Stimulated activated CD4-positive, alpha-beta T cell treated with anti-CD3 and anti-CD28 coated beads, TNF-alpha, amount 100 ng/mL, for 1 hour (primary cell): ENCODE data around the gene CDYL.

Source experiments
- DNase-seq, 3 donors: peaks; one replicate each; pipeline ENCODE4 v3.0.0-alpha.2; 2020; ENCODE audit warnings: low read depth in 3 of 3, low spot score in 1 of 3

CDYL gene

DNA sequence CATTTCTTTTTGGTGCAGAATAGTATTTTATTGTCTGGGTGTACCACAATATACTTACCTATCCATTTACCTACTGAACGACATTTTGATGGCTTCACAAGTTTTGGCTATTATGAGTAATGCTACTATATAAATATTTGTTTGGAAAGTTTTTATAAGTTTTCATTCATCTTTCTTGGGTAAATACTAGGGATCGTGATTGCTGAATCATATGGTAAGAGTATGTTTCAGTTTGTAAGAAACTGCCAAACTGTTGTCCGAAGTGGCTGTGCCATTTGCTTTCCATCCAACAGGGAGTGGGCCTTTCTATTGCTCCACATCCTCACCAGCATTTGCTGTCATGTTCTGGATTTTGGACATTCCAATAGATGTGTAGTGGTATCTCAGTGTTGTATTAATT, 104.2 kb downstream of the CDYL start:
- DNase-seq = no peak

DNA sequence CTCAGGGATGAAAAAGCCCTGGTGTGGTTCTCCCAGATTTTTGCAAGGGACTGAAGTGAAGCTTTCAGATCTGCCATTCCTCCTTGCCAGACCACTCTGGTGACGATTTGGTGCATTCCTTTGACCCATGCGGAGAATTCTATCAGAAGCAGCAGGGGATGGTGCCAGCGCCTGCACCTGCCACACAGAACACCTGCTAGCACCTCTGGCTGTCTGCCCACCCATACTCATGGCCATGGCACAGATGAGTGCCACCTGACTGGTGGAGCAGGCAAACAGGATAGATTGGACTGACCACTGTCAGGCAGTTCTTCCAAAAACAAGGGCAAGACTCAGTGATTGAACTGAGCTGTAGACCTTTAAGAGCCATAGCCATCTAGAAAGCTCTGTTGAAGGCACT, 107.1 kb downstream of the CDYL start:
- no peak for DNase-seq

DNA sequence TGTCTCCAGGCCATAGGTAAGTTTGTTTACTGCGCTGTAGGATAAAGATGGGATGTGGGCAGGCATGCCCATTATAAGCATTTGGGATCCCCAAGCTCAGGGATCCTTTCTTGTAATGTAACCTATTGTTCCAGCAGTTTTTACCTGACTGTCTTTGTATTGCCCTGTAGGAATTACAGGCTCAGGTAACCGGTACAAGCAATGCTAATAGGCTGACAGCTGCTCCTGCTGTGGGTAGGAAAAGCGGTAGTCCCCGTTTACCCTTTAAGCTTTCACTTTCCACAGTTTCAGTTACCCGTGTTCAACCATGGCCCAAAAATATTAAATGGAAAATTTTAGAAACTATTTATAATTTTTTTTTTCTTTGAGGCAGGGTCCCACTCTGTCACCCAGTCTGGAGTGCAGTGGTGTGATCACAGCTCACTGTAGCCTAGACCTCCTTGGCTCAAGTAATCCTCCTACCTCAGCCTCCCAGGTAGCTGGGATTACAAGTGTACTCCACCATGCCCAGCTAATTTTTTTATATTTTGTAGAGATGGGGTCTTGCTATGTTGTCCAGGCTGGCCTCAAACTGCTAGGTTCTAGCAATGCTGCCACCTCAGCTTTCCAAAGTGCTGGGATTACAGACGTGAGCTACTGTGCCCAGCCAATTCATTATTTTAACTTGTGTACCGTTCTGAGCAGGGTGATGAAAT, 108.6 kb downstream of the CDYL start:
- no peak for DNase-seq

DNA sequence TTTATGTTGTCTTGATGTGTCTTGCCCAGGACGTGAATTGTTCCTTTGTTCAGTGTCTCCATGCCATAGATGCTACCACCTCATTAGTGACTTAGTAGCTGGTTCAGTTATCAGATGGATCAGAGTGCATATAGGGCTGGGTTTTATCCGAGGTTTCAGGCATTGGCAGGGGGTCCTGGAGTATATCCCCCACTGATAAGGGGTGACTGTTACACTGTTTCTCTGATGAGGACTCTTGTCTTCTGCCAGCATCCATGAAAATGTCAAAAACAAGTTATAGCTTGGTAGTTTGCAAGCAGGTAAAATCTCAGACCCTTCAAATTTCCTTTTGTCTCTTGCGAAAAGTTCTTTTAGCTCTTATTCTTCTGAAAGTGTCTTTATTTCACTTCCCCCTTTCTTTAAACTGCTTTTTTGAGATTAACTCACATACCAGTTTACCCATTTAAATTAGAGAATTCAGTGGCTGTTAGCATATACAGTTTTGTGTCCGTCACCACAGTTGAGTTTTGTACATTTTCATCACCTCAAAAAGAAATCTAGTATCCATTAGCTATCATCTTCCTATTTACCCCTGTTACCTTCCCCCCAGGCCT, 109.2 kb downstream of the CDYL start:
- DNase-seq = no peak

DNA sequence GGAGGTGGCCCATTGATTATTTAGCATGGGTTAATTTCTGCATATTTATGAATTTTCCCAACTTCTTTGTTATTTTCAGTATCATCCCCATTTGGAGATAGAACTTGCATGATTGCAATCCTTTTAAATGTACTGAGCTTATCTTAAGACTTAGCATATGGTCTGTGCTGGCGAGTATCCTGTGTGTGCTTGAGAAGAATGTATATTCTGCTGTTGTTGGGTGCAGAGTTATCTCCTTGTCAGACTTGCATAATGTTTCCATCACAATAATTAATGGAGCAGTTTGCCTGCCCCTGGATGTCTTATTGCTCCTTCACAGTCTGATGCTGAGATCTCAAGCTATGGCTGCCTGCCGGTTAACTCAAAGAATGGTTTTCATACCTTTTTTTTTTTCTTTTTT, 112.6 kb downstream of the CDYL start:
- no peak for DNase-seq

DNA sequence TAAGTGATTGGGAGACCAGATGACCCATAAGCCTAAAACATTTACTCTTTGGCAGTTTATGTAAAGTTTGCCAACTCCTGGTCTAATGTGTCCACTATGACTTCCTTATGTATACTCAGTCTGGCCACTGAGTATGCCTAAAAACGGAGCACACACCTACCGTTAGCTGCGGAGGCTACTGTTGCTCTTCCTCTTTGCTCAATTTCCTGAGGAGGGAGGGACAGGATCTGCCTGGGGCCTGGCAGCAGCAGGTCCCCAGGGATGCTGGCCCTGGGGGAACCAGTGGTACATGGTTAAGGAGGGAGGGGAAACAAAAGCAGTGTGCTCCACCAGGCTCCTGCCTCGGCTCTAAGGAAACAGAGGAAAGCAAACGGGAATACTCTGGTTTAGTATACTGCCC, 113.5 kb downstream of the CDYL start:
- DNase-seq = no peak

DNA sequence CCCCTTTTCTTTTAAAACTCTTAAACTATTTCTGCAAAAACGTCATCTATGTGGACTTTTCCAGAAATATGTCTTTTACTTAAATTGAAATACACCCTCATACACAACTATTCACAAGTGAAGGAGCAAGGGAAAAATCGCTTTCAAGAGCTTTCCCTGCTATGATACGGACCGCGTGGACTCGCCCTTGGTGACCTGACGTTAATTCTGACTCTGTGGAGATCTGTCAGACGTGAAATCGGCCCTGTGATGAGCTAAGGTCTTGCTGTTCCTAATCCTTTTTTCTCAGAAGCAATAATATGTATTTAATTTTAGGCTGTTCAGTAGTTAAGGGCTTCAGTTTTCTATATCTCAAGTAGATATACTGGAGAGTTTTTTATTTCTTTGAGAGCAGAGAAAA, 114.0 kb downstream of the CDYL start:
- no peak for DNase-seq

DNA sequence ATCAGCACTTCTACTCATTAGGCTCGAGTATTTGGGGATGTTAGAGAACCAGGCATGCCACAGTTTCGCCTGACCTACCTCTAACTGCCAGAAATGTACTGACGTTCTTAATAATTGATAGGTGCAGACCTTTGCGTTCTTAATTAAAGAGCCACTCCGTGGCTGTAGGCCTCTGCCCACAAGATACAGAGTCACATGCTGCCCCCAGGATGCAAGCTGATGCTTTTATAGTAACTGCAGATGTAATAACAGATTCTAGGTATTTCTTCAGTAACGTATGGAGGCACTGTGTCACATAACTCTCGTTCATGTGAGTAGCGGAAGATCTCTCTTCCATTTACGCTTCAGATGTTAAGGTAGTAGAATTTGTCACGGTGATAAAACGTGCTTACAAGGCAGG, 114.4 kb downstream of the CDYL start:
- DNase-seq = no peak

DNA sequence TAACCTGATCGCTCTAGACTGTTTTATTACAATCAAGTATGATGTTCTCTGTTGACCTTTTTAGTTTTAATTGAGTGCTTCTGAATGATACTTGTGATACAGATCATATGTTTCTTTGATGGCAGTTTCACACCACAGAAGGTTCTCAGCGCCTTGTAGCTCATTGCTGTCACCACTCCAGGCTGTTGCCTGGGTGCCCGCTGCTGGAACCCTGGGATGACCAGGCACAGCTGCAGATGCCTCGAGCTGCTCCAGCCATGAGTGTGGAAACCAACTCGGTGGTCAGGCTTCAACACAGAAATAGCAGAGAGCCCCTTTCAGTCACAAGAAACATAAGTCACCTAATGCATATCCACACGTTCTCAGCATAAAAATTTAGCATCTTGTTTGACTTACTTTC, 114.9 kb downstream of the CDYL start:
- no peak for DNase-seq

DNA sequence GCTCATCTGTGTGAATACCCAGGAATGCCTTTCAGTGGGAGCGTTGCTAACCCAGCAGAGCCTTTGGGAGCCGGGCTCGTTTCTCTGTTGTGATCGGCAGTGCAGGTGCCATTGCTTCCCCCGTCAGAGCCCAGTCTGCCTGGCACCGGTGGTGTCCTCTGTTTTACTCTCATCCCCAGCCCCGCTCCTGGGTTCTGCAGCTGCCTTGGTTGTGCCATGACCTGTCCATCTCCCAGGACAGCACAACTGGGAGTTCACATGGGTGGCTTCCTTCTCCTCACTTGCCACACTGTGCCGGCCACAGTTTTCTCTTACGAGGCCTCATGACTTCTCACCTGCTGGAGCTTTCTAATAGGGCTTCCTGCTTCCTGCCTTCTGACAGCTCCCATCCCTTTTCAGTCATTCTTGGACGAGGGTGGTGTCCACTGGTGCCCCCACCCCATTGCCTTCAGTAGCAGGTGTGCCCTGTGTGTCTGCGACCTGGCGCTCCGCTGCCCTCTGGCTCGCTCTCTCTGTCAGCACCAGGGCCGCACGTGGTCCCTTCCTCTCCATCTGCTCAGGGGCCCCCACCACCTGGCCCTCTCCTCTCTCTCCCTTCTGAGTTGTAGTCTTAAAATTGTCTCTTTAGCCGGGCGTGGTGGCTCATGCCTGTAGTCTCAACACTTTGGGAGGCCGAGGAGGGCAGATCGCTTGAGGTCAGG, 116.7 kb downstream of the CDYL start:
- DNase-seq = no peak

DNA sequence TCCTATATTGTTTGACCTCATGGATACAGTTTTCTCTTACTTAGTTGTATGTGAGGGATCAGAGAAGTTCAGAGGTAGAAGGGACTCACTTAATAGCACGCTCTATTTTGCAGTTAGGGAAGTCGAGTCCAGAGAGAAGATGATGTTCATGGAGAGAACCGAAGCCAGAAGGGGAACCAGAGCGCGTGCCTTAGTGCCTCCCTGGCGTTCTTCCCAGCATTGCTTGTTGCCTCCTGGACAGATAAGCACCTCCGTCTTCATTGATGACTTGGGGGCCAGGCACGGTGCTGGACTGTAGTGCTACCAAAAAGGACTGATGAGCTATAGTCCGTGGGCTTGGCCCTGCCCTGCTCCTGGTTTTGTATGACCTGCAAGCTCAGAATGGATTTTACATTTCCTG, 117.8 kb downstream of the CDYL start:
- DNase-seq = no peak

DNA sequence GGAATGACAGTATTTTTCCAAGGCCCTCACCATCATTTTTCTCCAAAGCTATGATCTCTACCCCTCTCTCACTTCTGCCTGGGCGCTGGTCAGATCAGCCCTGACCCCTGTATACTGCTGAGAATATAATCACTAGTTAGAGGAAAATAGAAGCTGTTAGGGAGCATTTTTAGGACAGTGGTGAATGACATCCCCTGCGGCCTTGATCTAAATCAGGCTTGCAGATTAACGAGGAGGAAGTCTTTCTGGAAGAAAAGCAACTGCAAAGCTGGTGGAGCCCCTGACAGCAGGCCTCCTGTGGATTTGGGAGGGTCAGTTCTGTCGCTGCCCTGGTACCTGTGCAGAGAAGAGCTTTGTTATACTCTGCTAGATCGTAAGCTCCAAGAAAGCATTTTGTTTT, 119.8 kb downstream of the CDYL start:
- no peak for DNase-seq

DNA sequence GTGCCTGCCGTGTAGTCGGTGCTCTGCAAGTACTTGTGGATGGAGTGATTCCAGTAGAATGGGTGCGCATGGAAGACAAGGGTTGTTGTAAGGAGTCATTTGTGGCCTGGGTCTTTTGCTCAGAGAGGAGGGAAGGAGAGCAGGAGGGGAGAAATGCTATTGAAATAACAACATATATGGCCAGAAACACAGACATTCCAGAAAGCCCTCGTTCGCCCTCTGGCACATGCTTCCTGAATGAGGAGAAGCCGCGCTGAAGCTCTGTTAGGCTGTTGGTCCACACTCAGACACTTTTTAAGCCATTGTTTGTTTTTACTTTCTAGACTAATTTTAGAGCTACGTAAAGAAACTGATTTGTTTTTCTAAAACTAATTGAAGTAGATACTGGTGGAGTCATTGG, 120.2 kb downstream of the CDYL start:
- no peak for DNase-seq

DNA sequence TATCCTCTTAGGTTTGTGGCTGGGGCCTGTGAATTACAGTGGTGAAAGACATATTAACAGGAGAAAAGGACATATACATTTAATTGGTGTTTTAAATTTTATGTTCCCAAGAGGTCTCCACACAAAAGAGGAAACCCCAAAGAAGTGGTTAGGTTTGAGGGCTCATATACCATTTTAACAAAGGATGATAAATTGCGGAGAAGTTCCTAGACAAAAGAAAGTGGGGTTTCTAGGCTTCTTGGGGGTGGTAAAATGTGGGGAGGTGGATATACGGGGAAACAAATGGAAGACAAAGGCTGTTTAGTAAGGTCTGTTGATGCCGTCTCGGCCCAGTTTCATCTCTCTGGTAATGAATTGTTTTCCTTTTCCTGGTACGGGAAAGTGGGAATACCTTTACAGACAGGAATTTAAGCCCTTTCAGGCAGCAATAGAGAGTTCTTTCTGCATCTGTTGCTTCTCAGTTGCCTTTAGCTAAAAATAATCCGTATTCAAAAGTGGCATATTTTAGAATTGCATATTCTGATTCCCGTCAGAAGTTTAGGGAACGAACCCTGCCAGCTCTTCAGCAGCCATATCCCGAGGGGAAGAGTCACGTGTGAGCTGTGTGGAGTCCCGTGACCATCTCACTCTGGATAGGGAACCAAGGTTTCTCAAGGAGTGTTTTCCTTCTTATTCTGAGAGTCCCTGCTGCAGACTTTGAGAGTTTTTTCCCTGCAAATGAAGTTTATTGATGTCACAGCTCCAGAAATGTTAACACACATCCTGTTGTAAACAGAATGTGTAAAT, 123.2 kb downstream of the CDYL start:
- no peak for DNase-seq

DNA sequence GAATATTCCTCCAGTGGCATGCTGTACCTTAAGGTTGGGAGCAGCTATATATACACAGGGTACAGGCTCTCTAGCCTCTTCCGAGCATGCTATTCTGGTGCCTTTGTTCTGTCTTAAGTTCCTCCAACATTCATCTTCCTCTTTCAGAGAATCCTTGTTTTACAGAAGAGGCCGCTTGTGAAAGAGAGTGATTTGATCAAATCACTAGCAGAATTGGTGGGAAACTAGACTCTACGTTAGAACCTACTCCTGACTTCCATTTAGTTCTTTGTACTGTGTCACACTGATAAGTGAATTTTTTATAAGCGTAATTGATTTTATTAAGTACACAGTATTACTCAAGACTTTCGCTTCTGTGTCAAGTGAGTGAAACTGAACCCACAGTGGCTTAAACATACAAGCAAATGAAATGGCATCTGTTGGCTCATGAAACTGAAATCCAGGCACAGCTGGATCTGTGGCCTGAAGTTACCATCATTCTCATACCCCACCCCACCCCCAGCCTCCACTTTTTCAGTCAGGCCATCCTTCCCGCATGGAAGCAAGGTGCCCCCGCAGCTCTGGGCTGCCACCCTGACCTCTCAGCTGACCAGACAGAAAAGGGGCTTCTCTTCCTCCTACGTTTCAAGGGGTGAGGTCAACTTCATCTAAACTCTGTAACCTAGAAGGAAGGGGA, 125.3 kb downstream of the CDYL start:
- no peak for DNase-seq

DNA sequence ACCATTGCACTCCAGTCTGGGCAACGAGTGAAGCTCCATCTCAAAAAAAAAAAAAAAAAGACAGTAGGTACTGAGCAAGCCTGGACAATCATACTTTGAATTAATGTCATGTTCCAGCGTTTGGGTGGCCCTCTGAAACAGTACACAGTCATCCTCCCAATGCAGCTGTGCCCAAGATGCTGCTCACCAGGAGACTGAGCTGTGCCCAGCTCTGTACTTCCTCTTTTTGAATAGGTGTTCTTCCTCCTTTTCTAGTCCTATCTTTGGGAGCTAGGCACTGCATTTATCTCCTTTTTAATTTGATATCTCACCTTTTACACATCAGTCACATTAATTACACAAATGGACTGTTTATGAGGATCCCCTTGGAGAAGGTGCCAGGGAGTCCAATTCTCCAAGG, 126.2 kb downstream of the CDYL start:
- DNase-seq = no peak

DNA sequence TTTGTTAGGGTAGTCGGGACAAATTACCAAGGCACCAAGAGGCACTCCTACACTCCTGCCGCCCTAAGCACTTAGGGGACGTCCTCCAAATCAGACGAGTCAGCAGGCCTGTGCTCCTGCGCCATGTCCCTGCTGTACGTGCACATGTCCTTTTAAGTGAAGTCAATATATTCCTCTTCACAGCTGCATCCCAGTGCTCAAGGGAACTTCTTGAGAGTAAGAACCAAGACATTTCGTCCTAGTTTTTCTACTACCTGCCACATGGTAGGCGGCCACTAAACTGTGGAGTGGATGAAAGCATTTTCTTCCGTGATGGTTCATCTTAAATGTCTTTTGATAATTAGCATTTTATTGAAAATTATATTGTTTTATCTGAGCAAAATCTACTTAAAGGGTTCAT, 126.9 kb downstream of the CDYL start:
- DNase-seq = no peak

DNA sequence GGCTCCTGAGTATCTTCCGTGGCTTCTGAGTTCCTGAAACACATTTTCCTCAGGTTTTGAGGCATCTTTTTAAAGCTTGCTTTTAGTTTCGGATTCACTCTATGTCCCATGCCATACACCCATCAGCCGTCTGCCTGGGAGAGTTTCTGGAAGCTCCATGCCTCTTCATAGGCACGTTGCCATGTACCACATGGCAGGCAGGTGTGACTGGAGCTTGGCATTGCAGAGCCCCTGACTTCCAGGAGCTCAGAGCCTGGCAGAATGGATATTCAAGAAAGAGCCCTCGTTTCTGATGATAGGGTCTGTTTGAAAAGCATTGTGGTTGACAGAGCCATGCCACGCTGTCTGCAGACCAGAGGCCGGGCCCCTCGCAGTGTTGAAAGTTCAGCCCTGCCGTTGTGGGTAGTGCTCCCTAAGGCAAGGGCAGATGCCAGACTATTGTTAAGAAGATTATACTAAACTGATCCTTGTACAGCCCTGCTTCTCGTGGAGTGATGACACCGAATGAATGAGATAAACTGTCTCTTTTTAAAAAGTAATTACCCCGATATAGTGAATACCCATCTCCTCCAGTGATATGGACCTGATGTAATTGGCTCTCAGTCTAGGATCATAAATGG, 127.7 kb downstream of the CDYL start:
- DNase-seq = no peak

DNA sequence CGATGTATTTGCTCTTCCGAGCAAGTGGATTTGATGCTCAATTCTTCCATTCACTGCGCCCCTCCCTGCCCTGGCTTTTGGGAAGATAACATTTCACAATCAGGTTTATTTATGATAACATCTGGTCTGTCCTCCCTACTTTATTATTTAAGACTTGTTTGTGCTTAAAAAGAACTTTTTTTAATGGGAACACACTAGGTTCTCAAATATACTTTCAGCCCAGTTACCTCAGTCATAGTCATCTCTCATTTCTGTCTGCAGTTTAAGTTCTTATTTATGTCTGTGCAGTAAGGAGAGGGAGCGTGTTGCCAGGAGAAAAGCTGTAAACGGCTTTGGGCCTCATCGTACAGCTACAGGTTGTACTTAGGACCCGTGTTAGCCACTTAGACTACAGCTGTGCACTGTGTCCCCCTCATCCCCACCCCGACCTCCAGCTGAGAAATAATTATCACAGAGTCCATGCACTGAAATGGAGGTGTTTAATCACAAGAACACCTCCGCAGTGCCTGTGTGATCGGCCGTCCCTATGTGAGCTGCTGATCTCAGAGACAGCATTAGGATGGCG, 128.3 kb downstream of the CDYL start:
- no peak for DNase-seq

DNA sequence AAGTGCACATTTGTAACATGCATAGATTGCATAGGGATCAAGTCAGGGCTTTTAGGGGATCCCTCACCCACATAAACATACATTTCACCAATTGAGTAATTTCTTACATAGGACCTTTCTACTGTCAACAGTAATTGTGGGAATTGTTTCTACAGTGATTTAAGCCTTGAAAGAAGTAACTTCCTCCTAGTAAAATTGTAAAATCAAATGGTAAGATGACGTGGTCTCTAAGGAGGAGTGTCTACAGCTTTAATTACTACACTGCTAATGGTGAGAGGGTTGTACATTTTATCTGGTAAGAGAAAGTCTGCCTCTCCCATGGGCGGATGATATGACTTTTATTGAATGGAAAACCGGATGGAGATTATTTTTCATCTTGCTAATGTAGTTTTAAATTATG, 129.6 kb downstream of the CDYL start:
- DNase-seq = no peak
